Pancreas (tissue), 10 donors: ENCODE results near the gene ULK2. TPM values are rescaled to one million over a fixed set of nuclear protein-coding genes. Genes with fewer than 3 reads are reported as not detected.

Source experiments
- ATAC-seq, 4 donors: fragments of 200-7000 bp; cut with Tn5 transposase; one replicate each; pipeline versions ENCODE4 v1.8.0 to v1.9.1; 2020; ENCODE audit warnings: mild to moderate bottlenecking in 4 of 4, moderate library complexity in 4 of 4
- DNase-seq, 6 donors: peaks; one replicate each; pipeline ENCODE4 v3.0.0-alpha.2; 2020
- FAIRE-seq: peaks from 2 replicates; lab custom pipeline; 2012; peaks lifted over from hg19 to GRCh38; lab: Jason Lieb, UNC
- H3K27ac ChIP-seq, 4 donors: fragments of 200-600 bp; sonication (generic); 1 replicate in 3 of 4; 2 replicates in 1 of 4; pipeline versions ENCODE4 v1.5.0 to v1.8.0; 2020
- H3K27me3 ChIP-seq, 4 donors: fragments of 200-600 bp; one replicate each; pipeline ENCODE4 v1.8.0; 2021
- H3K36me3 ChIP-seq, 3 donors: fragments of 200-600 bp; sonication (generic) in 1 of 3; one replicate each; pipeline versions ENCODE4 v1.5.0 to v1.8.0; 2020 to 2021
- H3K4me1 ChIP-seq, 3 donors: fragments of 200-600 bp; one replicate each; pipeline ENCODE4 v1.8.0; 2021
- H3K4me3 ChIP-seq, 4 donors: fragments of 200-600 bp; sonication (generic) in 2 of 4; one replicate each; pipeline versions ENCODE4 v1.5.0 to v1.8.0; 2020 to 2021
- H3K9me3 ChIP-seq, 4 donors: fragments of 200-600 bp; one replicate each; pipeline ENCODE4 v1.8.0; 2021
- WGBS, 2 donors: extraction: QIAGEN DNeasy Blood & Tissue Kit; methylation state at CpG; one replicate each; pipeline ENCODE4 v1.1.7; 2013; 5-methylcytosine and 5-hydroxymethylcytosine counted together
- intact Hi-C, 3 donors: fragments of 100-400 bp; cut with DNase I; formaldehyde crosslinking; loops; one replicate each; pipeline versions ENCODE4 v1.11.1 to v1.14.2; 2022
- polyA plus RNA-seq, 2 donors: library from polyadenylated mRNA; stranded (reverse); fragments of 200-250 nt; gene quantifications; one replicate each; pipeline ENCODE4 v1.2.3, GENCODE V29; 2013
- total RNA-seq, 6 donors: library from RNA; stranded (reverse); fragmentation: NEBNext Ultra II Directional in 4 of 6; extraction: Animal tissue kit (Norgen Biotek cat#: 25700) in 4 of 6; gene quantifications; one replicate each; pipeline versions ENCODE4 v1.2.1 to v1.2.4, GENCODE V29; 2021 to 2023
- TF ChIP-seq, protein P1 (sequence below), 4 donors: fragments of 200-600 bp; sonication (generic) in 3 of 4; IDR thresholded peaks; one replicate each; pipeline versions ENCODE4 v1.5.0 to v1.8.0; 2021; ENCODE audit warnings: antibody characterized with exemption in 4 of 4
- donor health status: healthy with polysubstance abuse.
- donor health status: DM: no; HTN: no; CAD: no; lungs with moderate emphysema.
- donor health status: DM: no; HTN: no; CAD: no.
- donor health status: control.
- donor health status: control.
- donor health status: Bipolar disorder and iron deficiency.
- donor health status: DM: yes; HTN: yes; CAD: no.
- donor health status: DM: no; HTN: no; CAD: no.
- donor health status: DM: no; HTN: no; CAD: no.
- donor health status: DM: yes; HTN: yes; CAD: no.

ULK2 gene
- total and polyA plus RNA-seq, 8 donors: 3.1 to 12.5 (median 5.7) TPM

DNA sequence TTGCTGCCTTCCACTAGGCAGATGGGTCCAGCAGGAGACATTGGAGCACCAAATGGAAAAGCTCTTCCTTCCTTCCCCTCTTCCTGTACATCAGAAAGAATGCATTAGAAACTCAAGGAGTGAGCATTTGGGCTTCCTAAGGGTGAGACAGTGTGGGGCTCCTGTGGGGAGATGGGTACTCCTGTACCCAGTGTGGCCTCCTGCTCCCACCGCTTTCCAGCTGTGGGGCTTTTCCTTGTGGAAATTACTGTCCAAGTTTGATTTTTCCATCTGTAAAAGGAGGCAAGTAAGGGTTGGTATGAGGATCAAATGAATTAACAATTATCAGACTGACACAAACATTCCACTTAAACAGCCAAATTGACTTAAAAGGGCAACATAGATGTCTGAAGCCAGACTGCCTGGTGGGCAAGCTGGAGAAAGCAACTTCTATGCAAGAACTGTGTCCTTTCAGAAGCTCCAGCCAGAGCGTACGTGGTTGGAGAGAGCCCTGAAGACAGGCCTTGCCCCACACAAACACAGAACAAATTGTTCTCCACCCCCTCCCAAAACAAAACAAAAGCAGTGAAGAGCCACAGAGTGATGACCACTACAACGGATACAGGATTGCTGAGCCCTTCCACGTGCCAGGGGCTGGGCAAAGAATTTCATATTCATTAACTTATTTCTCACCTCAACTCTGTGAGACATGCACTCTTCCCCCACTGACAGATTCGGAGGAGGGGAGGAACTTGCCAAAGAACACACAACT is 96.6 kb downstream of the ULK2 start:
- intact Hi-C loops: no loop called here
- peaks cover 0 to 5% (median 0%) of the 10 kb centered on the region in 3 donors for H3K4me1 ChIP-seq
- peaks cover 0 to 7% (median 0%) of the 10 kb centered on the region in 3 donors for H3K36me3 ChIP-seq
- FAIRE-seq (no peak), DNase-seq (no peak), ATAC-seq (no peak)
- 82 to 86% methylated on average over 6 of the region's 6 CpGs for WGBS, 2 donors
- no peaks in the 10 kb centered on the region for H3K27me3 ChIP-seq
- TF ChIP-seq, protein P1, sequence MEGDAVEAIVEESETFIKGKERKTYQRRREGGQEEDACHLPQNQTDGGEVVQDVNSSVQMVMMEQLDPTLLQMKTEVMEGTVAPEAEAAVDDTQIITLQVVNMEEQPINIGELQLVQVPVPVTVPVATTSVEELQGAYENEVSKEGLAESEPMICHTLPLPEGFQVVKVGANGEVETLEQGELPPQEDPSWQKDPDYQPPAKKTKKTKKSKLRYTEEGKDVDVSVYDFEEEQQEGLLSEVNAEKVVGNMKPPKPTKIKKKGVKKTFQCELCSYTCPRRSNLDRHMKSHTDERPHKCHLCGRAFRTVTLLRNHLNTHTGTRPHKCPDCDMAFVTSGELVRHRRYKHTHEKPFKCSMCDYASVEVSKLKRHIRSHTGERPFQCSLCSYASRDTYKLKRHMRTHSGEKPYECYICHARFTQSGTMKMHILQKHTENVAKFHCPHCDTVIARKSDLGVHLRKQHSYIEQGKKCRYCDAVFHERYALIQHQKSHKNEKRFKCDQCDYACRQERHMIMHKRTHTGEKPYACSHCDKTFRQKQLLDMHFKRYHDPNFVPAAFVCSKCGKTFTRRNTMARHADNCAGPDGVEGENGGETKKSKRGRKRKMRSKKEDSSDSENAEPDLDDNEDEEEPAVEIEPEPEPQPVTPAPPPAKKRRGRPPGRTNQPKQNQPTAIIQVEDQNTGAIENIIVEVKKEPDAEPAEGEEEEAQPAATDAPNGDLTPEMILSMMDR (IDR thresholded peaks at IDR 0.05): no peak
- H3K9me3 ChIP-seq: no peaks in the 10 kb centered on the region
- H3K4me3 ChIP-seq: no peak overlapping the region
- no peak overlapping the region for H3K27ac ChIP-seq

DNA sequence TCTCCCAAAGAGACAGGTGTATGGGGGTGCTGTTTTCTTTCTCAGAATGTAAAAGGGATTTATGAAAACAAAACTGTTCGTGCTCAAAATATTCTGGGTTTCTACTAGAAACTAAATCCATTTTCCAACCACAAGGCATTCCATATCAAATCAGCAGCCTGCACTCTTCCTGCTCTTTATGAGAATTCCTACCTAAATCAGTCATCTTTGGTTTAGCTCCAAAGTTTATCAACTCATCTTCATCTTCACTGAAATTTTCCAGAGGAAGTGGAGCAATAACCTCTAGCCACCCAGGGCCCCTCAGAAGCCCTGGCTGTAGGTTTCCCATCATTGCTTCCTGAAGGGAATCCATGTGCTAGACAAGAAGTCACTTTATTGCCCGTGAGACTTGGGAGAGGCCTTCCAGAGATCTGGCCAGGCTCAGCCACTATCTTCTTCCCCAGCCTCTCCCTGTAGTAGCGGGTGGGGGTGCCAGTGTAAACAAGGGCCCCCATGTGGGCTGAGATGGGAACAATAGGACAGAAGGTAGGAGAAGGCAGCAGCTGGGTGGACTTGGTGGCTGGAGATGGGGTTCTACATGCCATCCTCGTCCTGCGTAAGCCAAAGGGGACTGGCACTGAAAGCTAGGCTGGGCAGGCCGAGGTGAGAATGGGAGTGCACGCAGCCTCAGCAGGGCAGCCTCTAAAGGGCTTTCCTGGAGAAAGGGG is 97.6 kb downstream of the ULK2 start:
- intact Hi-C loops: loop anchor here (5.0 to 10.0 kb wide), 3 partner anchors 245 to 405 kb away; partner anchors contain the start of gene B9D1 (in 1 of the 3)
- Histone ChIP-seq H3K36me3 (peaks cover 0 to under 1% (median 0%) of the 10 kb centered on the region in 3 donors), H3K4me3 (no peak overlapping the region), H3K27ac (no peak overlapping the region), H3K4me1 (peaks cover 0 to 5% (median 0%) of the 10 kb centered on the region in 3 donors), H3K9me3 (no peaks in the 10 kb centered on the region), H3K27me3 (no peaks in the 10 kb centered on the region)
- no peak for FAIRE-seq
- WGBS, 2 donors: 87 to 89% methylated on average over 7 of the region's 7 CpGs
- TF ChIP-seq, protein P1 (IDR thresholded peaks at IDR 0.05): no peak
- DNase-seq: no peak
- ATAC-seq: no peak

DNA sequence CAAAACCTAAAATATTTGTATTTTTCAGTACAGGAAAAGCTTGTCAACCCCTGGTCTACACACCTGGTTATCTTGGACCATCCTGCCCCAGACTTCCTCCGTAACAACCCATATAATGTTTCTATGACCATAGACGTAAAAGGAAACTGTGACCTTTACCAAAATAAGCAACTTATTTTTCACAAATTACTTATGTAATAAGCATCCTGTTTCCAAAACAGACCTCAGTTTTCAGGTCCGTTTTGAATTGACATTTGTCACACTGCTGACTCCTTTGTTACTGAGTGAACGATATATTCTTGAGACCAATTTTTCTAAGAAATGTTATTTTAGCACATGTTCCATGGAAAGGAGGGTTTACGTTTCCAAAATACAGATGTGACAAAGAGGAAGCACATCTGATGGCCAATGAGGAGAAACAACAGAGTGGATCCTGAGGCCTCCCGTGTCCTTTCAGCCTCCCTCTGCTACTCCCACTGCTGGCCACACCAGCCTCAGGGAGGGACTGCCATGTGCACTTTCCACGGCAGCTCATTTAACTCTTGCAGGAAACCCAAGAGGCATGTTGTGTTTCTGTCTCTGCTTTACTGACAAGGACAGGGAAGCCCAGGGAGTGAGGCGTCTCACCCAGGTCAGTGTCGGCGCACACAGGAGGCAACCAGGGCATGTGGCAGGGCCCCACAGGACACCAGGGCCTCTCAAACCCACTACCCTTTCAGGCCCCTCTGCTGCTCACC is 99.5 kb downstream of the ULK2 start:
- intact Hi-C loops: loop anchor here (5.0 to 10.0 kb wide), 3 partner anchors 243 to 403 kb away; partner anchors contain the start of gene B9D1 (in 1 of the 3)
- Histone ChIP-seq H3K4me3 (no peak overlapping the region), H3K36me3 (no peaks in the 10 kb centered on the region), H3K27ac (no peak overlapping the region), H3K9me3 (no peaks in the 10 kb centered on the region), H3K27me3 (no peaks in the 10 kb centered on the region), H3K4me1 (peaks cover 0 to 5% (median 0%) of the 10 kb centered on the region in 3 donors)
- 58 to 59% methylated on average over 10 of the region's 10 CpGs for WGBS, 2 donors
- ATAC-seq (no peak), FAIRE-seq (no peak), DNase-seq (no peak)
- TF ChIP-seq, protein P1 (IDR thresholded peaks at IDR 0.05): no peak

DNA sequence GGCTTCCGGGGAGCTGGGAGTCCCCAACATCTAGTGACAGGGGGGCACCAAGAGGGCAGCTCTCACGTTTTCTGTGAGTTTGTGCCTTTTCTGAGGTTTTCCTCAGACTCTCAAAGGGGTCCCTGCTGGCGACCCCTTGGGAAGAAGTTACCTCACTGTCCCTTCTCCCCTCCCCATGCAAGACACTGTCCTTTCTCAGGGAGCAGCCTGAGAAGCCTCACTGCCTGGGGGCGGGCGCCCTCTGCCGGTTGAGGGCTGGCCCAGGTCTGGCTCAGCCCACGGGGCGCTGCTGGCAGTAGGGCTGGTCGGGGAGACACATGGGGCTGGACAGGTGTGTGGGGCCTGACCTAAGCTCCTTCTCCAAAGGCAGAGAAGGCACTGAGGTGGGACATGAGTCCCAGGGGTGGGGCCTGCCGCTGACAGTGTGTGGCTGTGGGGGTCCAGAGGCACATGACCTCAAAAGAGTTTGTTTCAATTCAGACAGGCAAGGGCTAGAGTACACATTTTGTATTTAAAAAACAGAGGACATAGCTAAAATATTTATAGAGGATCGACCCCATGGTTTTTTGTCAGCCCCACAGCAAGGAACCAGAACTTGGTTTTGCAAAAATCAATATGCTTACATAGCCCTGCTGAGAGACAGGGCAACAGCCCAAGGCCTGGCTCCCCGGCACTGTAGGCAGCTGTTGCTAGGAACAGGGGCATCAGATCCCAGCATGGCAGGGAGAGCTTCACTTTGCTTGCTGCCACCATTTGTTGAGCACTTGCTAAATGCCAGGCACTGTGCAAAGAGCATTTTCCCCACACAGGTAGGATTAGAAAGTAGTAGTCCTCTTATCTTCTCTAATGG is 101.1 kb downstream of the ULK2 start:
- H3K27ac ChIP-seq: no peak overlapping the region
- ATAC-seq (peak; percentile 86 to 98 (median 94)), FAIRE-seq (no peak), DNase-seq (peak; percentile 46 to 95 (median 80))
- intact Hi-C loops: loop anchor here (5.0 to 10.0 kb wide), 3 partner anchors 242 to 402 kb away; partner anchors contain the start of gene B9D1 (in 1 of the 3)
- no peak overlapping the region for H3K4me3 ChIP-seq
- WGBS, 2 donors: 9 to 12% methylated on average over 12 of the region's 12 CpGs
- H3K9me3 ChIP-seq: no peaks in the 10 kb centered on the region
- no peaks in the 10 kb centered on the region for H3K27me3 ChIP-seq
- TF ChIP-seq, protein P1 (IDR thresholded peaks at IDR 0.05): peak; percentile 80 to 93 (median 92)
- no peaks in the 10 kb centered on the region for H3K36me3 ChIP-seq
- peaks cover 0 to 5% (median 0%) of the 10 kb centered on the region in 3 donors for H3K4me1 ChIP-seq
